Mucosa of descending colon (tissue), 3 donors: ENCODE data around the gene AGAP1. TPM values are rescaled to one million over a fixed set of nuclear protein-coding genes. Genes with fewer than 3 reads are reported as not detected.

Experiments
- ATAC-seq: fragments of 200-7000 bp; cut with Tn5 transposase; one replicate; pipeline ENCODE4 v1.9.1; 2020; ENCODE audit warnings: mild to moderate bottlenecking, moderate library complexity
- DNase-seq, 3 donors: peaks; one replicate each; pipeline ENCODE4 v3.0.0-alpha.2; 2020
- H3K36me3 ChIP-seq: fragments of 200-600 bp; one replicate; pipeline ENCODE4 v1.8.0; 2021; ENCODE audit warnings: low read depth, mild to moderate bottlenecking
- H3K4me1 ChIP-seq: fragments of 200-600 bp; one replicate; pipeline ENCODE4 v1.8.0; 2021; ENCODE audit warnings: low read depth, mild to moderate bottlenecking
- H3K4me3 ChIP-seq: fragments of 200-600 bp; one replicate; pipeline ENCODE4 v1.8.0; 2021; ENCODE audit warnings: mild to moderate bottlenecking
- H3K9me3 ChIP-seq: fragments of 200-600 bp; one replicate; pipeline ENCODE4 v1.8.0; 2021; ENCODE audit warnings: mild to moderate bottlenecking
- intact Hi-C, 2 donors: fragments of 100-400 bp; cut with DNase I in 1 of 2; cut with micrococcal nuclease in 1 of 2; formaldehyde crosslinking; loops; one replicate each; pipeline versions ENCODE4 v1.11.0 to v1.11.1; 2022; cut with DNase I, micrococcal nuclease
- total RNA-seq, 3 donors: library from RNA; stranded (reverse); fragmentation: NEBNext Ultra II Directional in 2 of 3; extraction: Animal tissue kit (Norgen Biotek cat#: 25700) in 2 of 3; gene quantifications; one replicate each; pipeline versions ENCODE4 v1.2.1 to v1.2.4, GENCODE V29; 2021 to 2023
- TF ChIP-seq, protein P1 (sequence below): fragments of 200-600 bp; IDR thresholded peaks from one replicate; pipeline ENCODE4 v1.8.0; 2022; ENCODE audit warnings: antibody characterized with exemption, mild to moderate bottlenecking
- donor health status: DM: no; HTN: no; CAD: no; lungs with moderate emphysema.
- donor health status: DM: no; HTN: no; CAD: no.
- donor health status: DM: no; HTN: yes; CAD: no.

Gene AGAP1
- total RNA-seq, 3 donors from 2014 or later, result 68.1 to 112 (median 88.9) TPM

DNA sequence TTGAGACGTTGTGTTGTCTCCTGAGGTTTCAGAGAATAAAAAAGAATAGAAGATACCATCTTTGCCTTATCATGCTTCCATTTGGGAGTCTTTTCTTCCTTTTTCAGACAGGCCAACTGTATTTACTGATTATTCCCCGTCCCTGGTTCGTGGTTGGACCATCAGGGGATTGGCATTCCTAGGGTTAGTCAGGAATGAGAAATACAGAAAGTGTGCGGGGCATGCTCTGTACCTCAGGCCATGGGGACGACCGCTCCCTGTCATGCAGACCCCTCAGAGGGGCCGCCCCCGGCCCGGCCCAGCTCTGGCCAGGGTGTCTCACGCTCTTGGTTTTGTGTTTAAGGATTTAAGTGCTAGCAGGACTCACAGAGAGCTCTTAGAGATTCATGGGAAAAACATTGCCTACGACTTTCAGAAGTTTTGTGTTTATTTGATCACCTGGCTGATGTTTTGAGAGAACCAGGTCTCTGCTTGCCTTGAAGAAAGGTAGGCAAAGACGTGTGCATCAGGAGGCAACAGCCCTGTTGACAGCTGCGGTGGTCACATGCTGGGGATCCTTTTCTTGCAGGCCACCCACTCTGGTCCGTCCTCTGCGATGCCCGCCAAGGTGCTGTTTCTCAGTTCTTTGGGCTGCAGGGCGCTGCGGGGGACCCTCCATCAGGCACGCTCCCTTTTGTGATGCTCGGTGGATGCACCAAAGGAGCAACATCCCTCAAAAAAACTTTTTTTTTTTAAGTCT, 317.8 kb downstream of the AGAP1 start:
- no peaks in the 10 kb centered on the region for H3K36me3 ChIP-seq

DNA sequence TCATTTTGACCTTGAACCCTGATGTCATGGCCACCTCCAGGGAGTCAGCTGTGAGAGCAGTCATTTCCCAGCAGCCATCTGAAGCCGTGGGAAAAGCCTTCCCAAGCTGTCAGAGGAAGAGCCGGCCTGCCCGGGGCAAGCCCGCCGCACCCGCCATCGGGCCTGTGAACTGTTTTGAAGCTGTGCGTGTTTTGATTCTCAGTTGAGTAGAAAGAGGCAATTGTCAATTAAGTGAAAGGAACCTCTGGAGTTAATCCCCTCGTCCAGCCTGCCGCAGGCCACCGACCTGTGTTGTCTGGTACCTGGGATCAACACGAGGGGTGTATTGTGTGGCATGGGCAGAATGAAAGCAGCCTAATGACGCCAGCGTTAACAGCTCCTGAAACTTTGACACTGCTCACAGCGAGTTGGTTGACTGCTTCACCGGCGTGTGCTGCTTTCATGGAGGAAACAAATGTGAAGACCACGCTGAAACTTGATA, 318.4 kb downstream of the AGAP1 start:
- intact Hi-C loops, result no loop called here
- DNase-seq (no peak), ATAC-seq (no peak)
- Histone ChIP-seq H3K4me3 (no peak overlapping the region), H3K9me3 (no peaks in the 10 kb centered on the region), H3K4me1 (no peaks in the 10 kb centered on the region), H3K36me3 (no peaks in the 10 kb centered on the region)
- TF ChIP-seq, protein P1, sequence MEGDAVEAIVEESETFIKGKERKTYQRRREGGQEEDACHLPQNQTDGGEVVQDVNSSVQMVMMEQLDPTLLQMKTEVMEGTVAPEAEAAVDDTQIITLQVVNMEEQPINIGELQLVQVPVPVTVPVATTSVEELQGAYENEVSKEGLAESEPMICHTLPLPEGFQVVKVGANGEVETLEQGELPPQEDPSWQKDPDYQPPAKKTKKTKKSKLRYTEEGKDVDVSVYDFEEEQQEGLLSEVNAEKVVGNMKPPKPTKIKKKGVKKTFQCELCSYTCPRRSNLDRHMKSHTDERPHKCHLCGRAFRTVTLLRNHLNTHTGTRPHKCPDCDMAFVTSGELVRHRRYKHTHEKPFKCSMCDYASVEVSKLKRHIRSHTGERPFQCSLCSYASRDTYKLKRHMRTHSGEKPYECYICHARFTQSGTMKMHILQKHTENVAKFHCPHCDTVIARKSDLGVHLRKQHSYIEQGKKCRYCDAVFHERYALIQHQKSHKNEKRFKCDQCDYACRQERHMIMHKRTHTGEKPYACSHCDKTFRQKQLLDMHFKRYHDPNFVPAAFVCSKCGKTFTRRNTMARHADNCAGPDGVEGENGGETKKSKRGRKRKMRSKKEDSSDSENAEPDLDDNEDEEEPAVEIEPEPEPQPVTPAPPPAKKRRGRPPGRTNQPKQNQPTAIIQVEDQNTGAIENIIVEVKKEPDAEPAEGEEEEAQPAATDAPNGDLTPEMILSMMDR, result no peak

More for the DNA sequence above, 317.8 kb downstream of the AGAP1 start:
- no peak for DNase-seq
- H3K4me1 ChIP-seq, result no peaks in the 10 kb centered on the region
- no peak for ATAC-seq
- TF ChIP-seq, protein P1, result no peak
- intact Hi-C loops, result no loop called here
- H3K9me3 ChIP-seq, result no peaks in the 10 kb centered on the region
- no peak overlapping the region for H3K4me3 ChIP-seq

DNA sequence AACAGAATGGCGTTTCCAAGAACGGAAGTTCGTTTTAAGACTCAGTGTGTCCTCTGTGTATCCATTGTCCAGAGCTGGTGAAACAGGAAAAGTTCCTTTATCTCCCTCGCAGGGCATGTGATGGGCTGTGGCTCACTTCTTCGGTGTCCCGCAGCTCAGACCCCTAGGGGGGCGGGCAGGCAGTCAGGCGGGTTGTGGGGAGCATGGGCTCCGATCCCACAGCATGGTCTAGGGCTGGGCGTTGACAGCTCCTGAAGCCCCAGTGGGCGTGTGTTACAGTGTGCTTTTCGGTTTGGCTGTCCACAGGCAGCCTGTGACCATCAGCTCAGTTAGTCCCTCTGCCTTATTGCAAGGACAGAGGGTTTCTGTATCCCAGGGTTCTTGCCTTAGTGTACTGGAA, 319.6 kb downstream of the AGAP1 start:
- ATAC-seq (no peak), DNase-seq (no peak)
- Histone ChIP-seq H3K4me1 (no peaks in the 10 kb centered on the region), H3K36me3 (no peaks in the 10 kb centered on the region), H3K9me3 (no peaks in the 10 kb centered on the region), H3K4me3 (no peak overlapping the region)
- TF ChIP-seq, protein P1, result no peak
- intact Hi-C loops, result no loop called here

DNA sequence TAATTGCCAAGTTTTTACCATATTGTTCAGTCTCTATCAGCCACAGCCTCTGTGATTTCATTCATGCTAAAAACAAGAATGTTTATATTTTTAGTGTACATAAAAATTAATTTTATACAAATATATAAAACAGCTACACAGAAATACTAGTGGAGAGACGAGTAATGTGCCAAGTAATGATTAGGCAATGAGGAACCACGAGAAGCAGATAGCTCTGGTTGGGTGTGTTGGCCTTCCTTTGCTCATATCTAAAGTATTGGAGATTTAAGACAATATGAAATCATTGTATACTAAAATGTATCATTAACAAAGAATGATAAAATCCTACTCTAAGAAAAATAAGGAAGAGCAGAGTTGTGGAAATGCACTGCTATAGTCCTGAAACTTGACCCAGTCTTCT, 326.7 kb downstream of the AGAP1 start:
- DNase-seq (no peak), ATAC-seq (no peak)
- Histone ChIP-seq H3K36me3 (no peaks in the 10 kb centered on the region), H3K4me1 (no peaks in the 10 kb centered on the region), H3K4me3 (no peak overlapping the region), H3K9me3 (no peaks in the 10 kb centered on the region)
- TF ChIP-seq, protein P1, result no peak
- intact Hi-C loops, result no loop called here

DNA sequence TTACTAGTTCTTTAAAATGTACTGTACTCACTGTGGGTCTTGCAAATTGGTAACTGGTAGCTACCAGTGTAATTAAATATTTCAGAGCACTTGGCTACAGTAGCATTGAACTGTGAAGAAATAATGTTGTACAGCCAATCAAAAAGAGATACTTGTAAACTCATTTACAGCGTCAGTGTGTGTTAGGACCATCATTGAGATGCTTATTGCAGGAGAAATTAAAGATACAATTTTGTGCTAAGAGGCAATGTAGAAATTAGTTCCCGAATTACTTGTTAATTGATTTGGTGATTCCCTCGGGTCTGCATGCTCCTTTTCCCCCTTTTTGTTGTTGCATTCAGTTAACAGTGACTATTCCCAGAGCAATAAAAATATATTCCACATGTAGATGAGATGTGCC, 330.5 kb downstream of the AGAP1 start:
- intact Hi-C loops, result no loop called here
- Histone ChIP-seq H3K9me3 (no peaks in the 10 kb centered on the region), H3K4me3 (no peak overlapping the region), H3K4me1 (no peaks in the 10 kb centered on the region), H3K36me3 (no peaks in the 10 kb centered on the region)
- DNase-seq (no peak), ATAC-seq (no peak)
- TF ChIP-seq, protein P1, result no peak
